Activated CD8-positive, alpha-beta memory T cell treated with anti-CD3 and anti-CD28 coated beads, Interleukin-2, amount 50 U/mL, for 24 hours (primary cell): ENCODE results near the gene ADPRM.
"Not testable (repeated sequence)": the region's sequence is repeated elsewhere in the genome, so short reads cannot be mapped to it uniquely, and the experiment has no call there.

Experiments used
- DNase-seq: peaks from one replicate; pipeline ENCODE4 v3.0.0-alpha.2; 2020; ENCODE audit errors: extremely low read depth

The ADPRM gene

GRCh38 chr17:10699856-10700255 lies 2.5 kb downstream of the ADPRM start:
- no peak for DNase-seq

GRCh38 chr17:10702574-10702973 lies 5.2 kb downstream of the ADPRM start:
- DNase-seq, result no peak

- DNase-seq, result no peak
Observed at GRCh38 chr17:10705727-10706126, 8.3 kb downstream of the ADPRM start.

GRCh38 chr17:10713318-10713717 lies 15.9 kb downstream of the ADPRM start:
- no peak for DNase-seq

GRCh38 chr17:10716218-10716617 lies 18.8 kb downstream of the ADPRM start:
- DNase-seq, result no peak

GRCh38 chr17:10718547-10718946 lies 21.2 kb downstream of the ADPRM start:
- DNase-seq, result no peak

- DNase-seq, result no peak
Observed at GRCh38 chr17:10724546-10725195, 27.3 kb downstream of the ADPRM start.

- no peak for DNase-seq
Observed at GRCh38 chr17:10725262-10725661, 27.9 kb downstream of the ADPRM start.

GRCh38 chr17:10726196-10726595 lies 28.8 kb downstream of the ADPRM start:
- DNase-seq, result no peak

GRCh38 chr17:10727192-10727591 lies 29.8 kb downstream of the ADPRM start:
- DNase-seq, result no peak

GRCh38 chr17:10728331-10728892 lies 31.0 kb downstream of the ADPRM start:
- no peak for DNase-seq

GRCh38 chr17:10729334-10730193 lies 32.2 kb downstream of the ADPRM start, which contains the start of gene TMEM220:
TSS of gene TMEM220 (minus strand) at chr17:10730023. CDS start at chr17:10729851, 172 bp downstream.
- DNase-seq, result no peak

- DNase-seq, result not testable (repeated sequence)
Observed at GRCh38 chr17:10730247-10730646, 32.9 kb downstream of the ADPRM start.

GRCh38 chr17:10731408-10731879 lies 34.0 kb downstream of the ADPRM start:
- DNase-seq, result no peak

- not testable (repeated sequence) for DNase-seq
Observed at GRCh38 chr17:10732121-10732520, 34.7 kb downstream of the ADPRM start.

- DNase-seq, result no peak
Observed at GRCh38 chr17:10733666-10734065, 36.3 kb downstream of the ADPRM start.

GRCh38 chr17:10735251-10735650 lies 37.9 kb downstream of the ADPRM start:
- DNase-seq, result no peak

GRCh38 chr17:10735821-10736220 lies 38.4 kb downstream of the ADPRM start:
- no peak for DNase-seq

GRCh38 chr17:10737168-10737622 lies 39.8 kb downstream of the ADPRM start:
- DNase-seq, result no peak

GRCh38 chr17:10737736-10738135 lies 40.3 kb downstream of the ADPRM start:
- DNase-seq, result no peak

- no peak for DNase-seq
Observed at GRCh38 chr17:10738521-10739258, 41.3 kb downstream of the ADPRM start.

- DNase-seq, result no peak
Observed at GRCh38 chr17:10739386-10739785, 42.0 kb downstream of the ADPRM start.
